Astrocyte (in vitro differentiated cells and primary cell): ENCODE results near the gene HNRNPK. TPM values are rescaled to one million over a fixed set of nuclear protein-coding genes. Genes with fewer than 3 reads are reported as not detected.

ENCODE experiments used
- DNase-seq: peaks from one replicate; pipeline ENCODE4 v3.0.0-alpha.2; 2010; ENCODE audit warnings: low read depth
- FAIRE-seq: peaks from 2 replicates; lab custom pipeline; 2011; peaks lifted over from hg19 to GRCh38; lab: Jason Lieb, UNC
- H2AFZ ChIP-seq: 2 replicates; pipeline ENCODE4 v1.6.0; 2012; ENCODE audit warnings: low read depth, low read length, inconsistent platforms
- H3K27ac ChIP-seq: 2 replicates; pipeline ENCODE4 v1.5.1; 2011; ENCODE audit warnings: low read depth, low read length, inconsistent platforms
- H3K27me3 ChIP-seq: 2 replicates; pipeline ENCODE4 v1.6.0; 2011; ENCODE audit warnings: low read length, inconsistent platforms; ENCODE audit not compliant: insufficient read depth
- H3K36me3 ChIP-seq: 2 replicates; pipeline ENCODE4 v1.5.1; 2011; ENCODE audit warnings: low read length, inconsistent platforms; ENCODE audit not compliant: insufficient read depth
- H3K4me1 ChIP-seq: 2 replicates; pipeline ENCODE4 v1.5.1; 2011; ENCODE audit warnings: low read length, inconsistent platforms; ENCODE audit not compliant: insufficient read depth
- H3K4me2 ChIP-seq: 2 replicates; pipeline ENCODE4 v1.6.0; 2012; ENCODE audit warnings: low read length, inconsistent platforms
- H3K4me3 ChIP-seq: 2 replicates; pipeline ENCODE4 v1.5.1; 2011; ENCODE audit warnings: low read depth, mild to moderate bottlenecking, low read length, inconsistent platforms; ENCODE audit not compliant: insufficient read depth
- H3K79me2 ChIP-seq: 2 replicates; pipeline ENCODE4 v1.6.0; 2012; ENCODE audit warnings: mild to moderate bottlenecking, low read length, inconsistent platforms; ENCODE audit not compliant: insufficient read depth
- H3K9ac ChIP-seq: 2 replicates; pipeline ENCODE4 v1.6.0; 2012; ENCODE audit warnings: mild to moderate bottlenecking, low read length, inconsistent platforms
- H3K9me3 ChIP-seq: 2 replicates; pipeline ENCODE4 v1.5.1; 2012; ENCODE audit warnings: low read depth, mild to moderate bottlenecking, low read length, inconsistent platforms; ENCODE audit not compliant: insufficient read depth
- H4K20me1 ChIP-seq: 2 replicates; pipeline ENCODE4 v1.6.0; 2012; ENCODE audit warnings: low read length, inconsistent platforms; ENCODE audit not compliant: insufficient read depth
- H3K27ac Mint-ChIP-seq: one replicate; pipeline ENCODE4 v1.8.0; 2021; ENCODE audit warnings: mild to moderate bottlenecking, mixed read lengths; ENCODE audit not compliant: unreplicated experiment
- H3K27me3 Mint-ChIP-seq: one replicate; pipeline ENCODE4 v1.8.0; 2021; ENCODE audit warnings: low read depth, mixed read lengths; ENCODE audit not compliant: unreplicated experiment
- H3K36me3 Mint-ChIP-seq: one replicate; pipeline ENCODE4 v1.8.0; 2021; ENCODE audit warnings: low read depth, mixed read lengths; ENCODE audit not compliant: unreplicated experiment
- H3K4me1 Mint-ChIP-seq: one replicate; pipeline ENCODE4 v1.8.0; 2021; ENCODE audit warnings: low read depth, mixed read lengths; ENCODE audit not compliant: unreplicated experiment
- H3K4me3 Mint-ChIP-seq: one replicate; pipeline ENCODE4 v1.8.0; 2021; ENCODE audit warnings: mild to moderate bottlenecking, moderate library complexity, mixed read lengths; ENCODE audit not compliant: unreplicated experiment
- H3K9me3 Mint-ChIP-seq: one replicate; pipeline ENCODE4 v1.8.0; 2021; ENCODE audit warnings: mild to moderate bottlenecking, mixed read lengths; ENCODE audit not compliant: unreplicated experiment
- EZH2 ChIP-seq: IDR thresholded peaks from 2 replicates; pipeline ENCODE4 v1.6.1; 2012; ENCODE audit warnings: mild to moderate bottlenecking, low read length, inconsistent platforms; ENCODE audit not compliant: insufficient read depth
- total RNA-seq: library from RNA; stranded (reverse); gene quantifications from 2 replicates; pipeline ENCODE4 v1.2.1, GENCODE V29; 2021
- TF ChIP-seq, protein P1 (sequence below): IDR thresholded peaks from 2 replicates; pipeline ENCODE4 v1.5.1; 2011; ENCODE audit warnings: low read depth, mild to moderate bottlenecking, inconsistent platforms, low read length, moderate library complexity; ENCODE audit not compliant: insufficient read depth

The HNRNPK gene
- total RNA-seq, 1 donor from 2014 or later = 511 TPM

DNA sequence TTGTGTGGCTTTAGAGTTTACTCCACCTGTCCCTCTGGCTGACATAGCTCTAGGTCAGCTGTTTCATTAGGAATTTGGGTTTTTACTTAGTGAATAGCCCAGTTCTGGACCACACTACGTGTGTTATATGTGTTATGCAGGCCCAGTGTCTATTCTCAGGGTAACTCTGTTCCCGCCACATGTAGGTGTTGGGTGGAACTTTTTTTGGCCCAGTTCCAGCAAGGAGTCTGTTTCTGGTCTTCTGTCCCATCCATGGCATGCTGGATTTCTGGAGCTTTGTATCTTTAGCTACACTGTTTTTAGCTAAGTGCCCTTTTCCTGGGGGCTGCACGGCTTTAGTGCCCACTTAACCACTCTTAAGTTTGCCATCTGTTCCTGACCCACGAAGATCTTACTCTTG lies 16.1 kb upstream of the HNRNPK start:
- no peak overlapping the region for H3K4me3 Mint-ChIP-seq
- Histone ChIP-seq H3K4me3 (no peak overlapping the region), H3K4me2 (no peak overlapping the region), H3K36me3 (no peaks in the 10 kb centered on the region), H2AFZ (no peak overlapping the region), H3K79me2 (peaks cover 4% of the 10 kb centered on the region), H3K9me3 (no peaks in the 10 kb centered on the region), H3K27me3 (no peaks in the 10 kb centered on the region), H4K20me1 (no peaks in the 10 kb centered on the region), H3K27ac (no peak overlapping the region), H3K9ac (no peak overlapping the region), H3K4me1 (no peaks in the 10 kb centered on the region)
- DNase-seq = no peak
- H3K4me1 Mint-ChIP-seq = peaks cover 6% of the 10 kb centered on the region
- no peak for TF ChIP-seq EZH2
- TF ChIP-seq, protein P1, sequence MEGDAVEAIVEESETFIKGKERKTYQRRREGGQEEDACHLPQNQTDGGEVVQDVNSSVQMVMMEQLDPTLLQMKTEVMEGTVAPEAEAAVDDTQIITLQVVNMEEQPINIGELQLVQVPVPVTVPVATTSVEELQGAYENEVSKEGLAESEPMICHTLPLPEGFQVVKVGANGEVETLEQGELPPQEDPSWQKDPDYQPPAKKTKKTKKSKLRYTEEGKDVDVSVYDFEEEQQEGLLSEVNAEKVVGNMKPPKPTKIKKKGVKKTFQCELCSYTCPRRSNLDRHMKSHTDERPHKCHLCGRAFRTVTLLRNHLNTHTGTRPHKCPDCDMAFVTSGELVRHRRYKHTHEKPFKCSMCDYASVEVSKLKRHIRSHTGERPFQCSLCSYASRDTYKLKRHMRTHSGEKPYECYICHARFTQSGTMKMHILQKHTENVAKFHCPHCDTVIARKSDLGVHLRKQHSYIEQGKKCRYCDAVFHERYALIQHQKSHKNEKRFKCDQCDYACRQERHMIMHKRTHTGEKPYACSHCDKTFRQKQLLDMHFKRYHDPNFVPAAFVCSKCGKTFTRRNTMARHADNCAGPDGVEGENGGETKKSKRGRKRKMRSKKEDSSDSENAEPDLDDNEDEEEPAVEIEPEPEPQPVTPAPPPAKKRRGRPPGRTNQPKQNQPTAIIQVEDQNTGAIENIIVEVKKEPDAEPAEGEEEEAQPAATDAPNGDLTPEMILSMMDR = no peak
- H3K9me3 Mint-ChIP-seq = no peaks in the 10 kb centered on the region
- H3K36me3 Mint-ChIP-seq = no peaks in the 10 kb centered on the region
- H3K27me3 Mint-ChIP-seq = no peaks in the 10 kb centered on the region
- FAIRE-seq = no peak
- H3K27ac Mint-ChIP-seq = no peak overlapping the region

DNA sequence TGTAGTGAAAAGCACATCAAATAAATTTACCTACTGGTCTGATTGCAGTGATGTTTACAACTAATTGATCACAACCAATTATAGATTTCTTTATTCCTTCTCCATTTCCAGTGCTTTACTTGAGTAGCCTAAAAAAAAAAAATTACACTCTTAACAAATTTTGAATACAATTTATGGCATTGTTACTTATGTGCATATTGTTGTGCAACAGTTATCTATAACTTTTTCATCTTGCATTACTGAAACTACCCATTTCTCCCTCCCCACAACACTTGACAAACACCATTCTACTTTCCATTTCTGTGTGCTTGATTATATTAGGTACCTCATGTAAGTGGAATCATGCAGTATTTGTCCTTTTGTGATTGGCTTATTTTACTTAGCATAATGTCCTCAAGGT lies 12.9 kb upstream of the HNRNPK start:
- Histone ChIP-seq H3K27me3 (no peaks in the 10 kb centered on the region), H3K9me3 (no peaks in the 10 kb centered on the region), H2AFZ (no peak overlapping the region), H3K36me3 (no peaks in the 10 kb centered on the region), H3K9ac (no peak overlapping the region), H4K20me1 (no peaks in the 10 kb centered on the region), H3K4me1 (no peaks in the 10 kb centered on the region), H3K79me2 (peaks cover 14% of the 10 kb centered on the region), H3K27ac (no peak overlapping the region), H3K4me2 (no peak overlapping the region), H3K4me3 (no peak overlapping the region)
- H3K4me1 Mint-ChIP-seq = peaks cover 4% of the 10 kb centered on the region
- no peak overlapping the region for H3K27ac Mint-ChIP-seq
- DNase-seq (no peak), FAIRE-seq (no peak)
- no peak for TF ChIP-seq EZH2
- TF ChIP-seq, protein P1 = no peak
- H3K36me3 Mint-ChIP-seq = no peaks in the 10 kb centered on the region
- no peak overlapping the region for H3K4me3 Mint-ChIP-seq
- H3K27me3 Mint-ChIP-seq = no peaks in the 10 kb centered on the region
- no peaks in the 10 kb centered on the region for H3K9me3 Mint-ChIP-seq

- H3K9me3 ChIP-seq = no peaks in the 10 kb centered on the region
- no peaks in the 10 kb centered on the region for H3K36me3 Mint-ChIP-seq
- no peak overlapping the region for H3K4me3 ChIP-seq
- no peaks in the 10 kb centered on the region for H3K4me1 ChIP-seq
- FAIRE-seq = no peak
- DNase-seq = no peak
- H3K9me3 Mint-ChIP-seq = no peaks in the 10 kb centered on the region
- H2AFZ ChIP-seq = no peak overlapping the region
- no peak overlapping the region for H3K4me2 ChIP-seq
- H3K27me3 ChIP-seq = no peaks in the 10 kb centered on the region
- H3K27ac Mint-ChIP-seq = no peak overlapping the region
- H3K9ac ChIP-seq = no peak overlapping the region
- H4K20me1 ChIP-seq = no peaks in the 10 kb centered on the region
- H3K4me3 Mint-ChIP-seq = no peak overlapping the region
- H3K27ac ChIP-seq = no peak overlapping the region
- H3K79me2 ChIP-seq = peaks cover 16% of the 10 kb centered on the region
- no peaks in the 10 kb centered on the region for H3K36me3 ChIP-seq
- TF ChIP-seq, protein P1 = no peak
- no peak for TF ChIP-seq EZH2
- no peaks in the 10 kb centered on the region for H3K27me3 Mint-ChIP-seq
- H3K4me1 Mint-ChIP-seq = peaks cover 4% of the 10 kb centered on the region
These were observed 12.4 kb upstream of the HNRNPK start for GRCh38 chr9:83992407-83992806.
